ENCODE results near the gene PHGDH.

Gene PHGDH

DNA sequence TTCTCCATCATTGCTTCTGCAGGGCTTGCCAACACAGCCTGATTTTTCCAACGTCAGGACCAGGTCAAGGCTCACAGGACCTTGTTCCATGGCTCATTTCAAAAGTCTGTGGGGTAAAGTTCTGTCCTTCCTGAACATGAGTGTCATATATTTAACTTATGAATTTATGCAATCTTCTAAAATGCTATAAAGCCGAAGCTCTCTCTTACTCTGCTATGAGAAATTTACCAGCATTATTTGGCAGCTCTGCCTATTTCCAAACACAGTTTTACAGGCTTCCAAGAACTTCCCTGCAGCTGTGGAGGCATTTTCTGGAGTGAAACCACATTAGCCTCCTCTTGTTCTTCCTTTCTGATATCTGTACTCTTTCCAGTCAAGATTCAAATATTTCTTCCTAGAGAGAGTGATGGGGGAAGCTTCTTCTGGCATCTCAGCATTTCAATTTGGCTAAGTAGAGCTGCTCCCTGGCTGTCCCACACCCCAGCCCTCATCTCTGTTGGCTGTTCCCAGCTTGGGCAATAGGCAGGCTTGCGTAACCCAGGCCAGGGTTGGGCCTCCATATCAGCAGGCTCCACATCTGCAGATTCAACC is 72.6 kb downstream of the PHGDH start:
- TF ChIP-seq POLR2AphosphoS5 (IDR thresholded peaks at IDR 0.05; ENCODE audit: low read depth, low read length) (no peak), SIN3A (IDR thresholded peaks at IDR 0.05; ENCODE audit: borderline replicate concordance, insufficient read depth, low read length) (no peak), FOXP2 (optimal IDR thresholded peaks at IDR 0.05; ENCODE audit: borderline replicate concordance, extremely low read depth, extremely low read length, insufficient read depth) (no peak), TAF1 (IDR thresholded peaks at IDR 0.05; ENCODE audit: borderline replicate concordance, insufficient read depth, low read length) (no peak)
- TF ChIP-seq, protein P1, sequence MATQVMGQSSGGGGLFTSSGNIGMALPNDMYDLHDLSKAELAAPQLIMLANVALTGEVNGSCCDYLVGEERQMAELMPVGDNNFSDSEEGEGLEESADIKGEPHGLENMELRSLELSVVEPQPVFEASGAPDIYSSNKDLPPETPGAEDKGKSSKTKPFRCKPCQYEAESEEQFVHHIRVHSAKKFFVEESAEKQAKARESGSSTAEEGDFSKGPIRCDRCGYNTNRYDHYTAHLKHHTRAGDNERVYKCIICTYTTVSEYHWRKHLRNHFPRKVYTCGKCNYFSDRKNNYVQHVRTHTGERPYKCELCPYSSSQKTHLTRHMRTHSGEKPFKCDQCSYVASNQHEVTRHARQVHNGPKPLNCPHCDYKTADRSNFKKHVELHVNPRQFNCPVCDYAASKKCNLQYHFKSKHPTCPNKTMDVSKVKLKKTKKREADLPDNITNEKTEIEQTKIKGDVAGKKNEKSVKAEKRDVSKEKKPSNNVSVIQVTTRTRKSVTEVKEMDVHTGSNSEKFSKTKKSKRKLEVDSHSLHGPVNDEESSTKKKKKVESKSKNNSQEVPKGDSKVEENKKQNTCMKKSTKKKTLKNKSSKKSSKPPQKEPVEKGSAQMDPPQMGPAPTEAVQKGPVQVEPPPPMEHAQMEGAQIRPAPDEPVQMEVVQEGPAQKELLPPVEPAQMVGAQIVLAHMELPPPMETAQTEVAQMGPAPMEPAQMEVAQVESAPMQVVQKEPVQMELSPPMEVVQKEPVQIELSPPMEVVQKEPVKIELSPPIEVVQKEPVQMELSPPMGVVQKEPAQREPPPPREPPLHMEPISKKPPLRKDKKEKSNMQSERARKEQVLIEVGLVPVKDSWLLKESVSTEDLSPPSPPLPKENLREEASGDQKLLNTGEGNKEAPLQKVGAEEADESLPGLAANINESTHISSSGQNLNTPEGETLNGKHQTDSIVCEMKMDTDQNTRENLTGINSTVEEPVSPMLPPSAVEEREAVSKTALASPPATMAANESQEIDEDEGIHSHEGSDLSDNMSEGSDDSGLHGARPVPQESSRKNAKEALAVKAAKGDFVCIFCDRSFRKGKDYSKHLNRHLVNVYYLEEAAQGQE (IDR thresholded peaks at IDR 0.05; ENCODE audit: insufficient read depth in 1 of 2, low read depth in 2 of 2, low read length in 2 of 2): no peak

DNA sequence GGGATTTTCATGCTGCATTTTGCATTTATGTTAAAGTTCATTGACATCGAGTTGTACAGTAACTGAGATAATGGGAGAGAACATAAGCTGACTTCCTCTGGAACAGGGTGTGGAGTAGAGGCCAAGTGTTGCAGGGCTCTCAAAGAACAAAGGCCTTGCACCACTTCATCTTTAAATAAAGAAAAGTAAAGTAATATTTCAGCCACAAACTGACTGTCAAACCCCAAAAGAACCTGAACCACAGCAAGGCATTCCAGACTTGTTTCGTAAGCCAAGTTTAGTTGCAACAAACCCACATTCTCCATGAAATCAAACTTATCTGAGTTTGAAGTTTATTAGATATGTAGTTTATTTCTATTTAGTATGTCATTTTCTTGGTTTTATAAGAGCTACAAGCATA is 76.0 kb downstream of the PHGDH start:
- TF ChIP-seq POLR2AphosphoS5 (IDR thresholded peaks at IDR 0.05; ENCODE audit: low read depth, low read length) (no peak), SIN3A (IDR thresholded peaks at IDR 0.05; ENCODE audit: borderline replicate concordance, insufficient read depth, low read length) (no peak), TAF1 (IDR thresholded peaks at IDR 0.05; ENCODE audit: borderline replicate concordance, insufficient read depth, low read length) (no peak)
- TF ChIP-seq, protein P1 (IDR thresholded peaks at IDR 0.05; ENCODE audit: insufficient read depth in 1 of 2, low read depth in 2 of 2, low read length in 2 of 2): no peak

DNA sequence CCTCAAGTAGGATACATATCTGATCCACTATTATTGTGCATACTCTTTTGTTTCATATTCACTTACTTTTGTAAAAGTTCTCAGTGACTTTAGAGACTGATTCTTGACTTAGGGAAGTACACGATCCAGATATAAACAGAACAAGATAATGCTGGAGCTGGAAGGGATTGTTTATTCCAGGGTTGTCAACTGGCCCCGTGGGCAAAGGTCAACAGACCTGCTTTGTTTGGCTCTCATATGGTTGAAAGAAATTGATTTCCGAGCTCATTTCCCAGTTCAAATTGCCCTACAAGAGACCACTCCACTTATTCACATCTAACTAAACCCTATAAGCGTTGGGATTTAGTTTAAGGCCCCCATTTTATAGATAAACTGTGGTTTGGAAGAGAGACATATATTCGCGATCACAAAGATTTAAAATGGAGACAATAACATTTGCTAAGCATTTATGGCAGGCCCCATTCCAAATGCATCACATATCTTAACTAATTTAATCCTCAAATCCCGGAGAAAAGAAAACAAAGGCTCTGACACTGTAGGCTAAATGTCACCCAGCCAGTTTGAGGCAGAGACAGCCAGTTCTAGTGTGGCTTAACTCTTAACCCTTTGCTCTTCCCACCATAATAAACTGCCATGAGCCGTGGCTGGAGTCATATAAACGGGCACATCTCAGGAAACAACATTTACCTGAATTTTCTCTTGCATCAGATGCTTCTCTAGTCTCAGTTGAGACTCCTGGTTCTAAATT is 78.9 kb downstream of the PHGDH start:
- TF ChIP-seq POLR2AphosphoS5 (IDR thresholded peaks at IDR 0.05; ENCODE audit: low read depth, low read length): no peak
- TF ChIP-seq, protein P1 (IDR thresholded peaks at IDR 0.05; ENCODE audit: insufficient read depth in 1 of 2, low read depth in 2 of 2, low read length in 2 of 2): no peak
- TF ChIP-seq SIN3A (IDR thresholded peaks at IDR 0.05; ENCODE audit: borderline replicate concordance, insufficient read depth, low read length): no peak
- no peak for TF ChIP-seq TAF1 (IDR thresholded peaks at IDR 0.05; ENCODE audit: borderline replicate concordance, insufficient read depth, low read length)
- TF ChIP-seq FOXP2 (optimal IDR thresholded peaks at IDR 0.05; ENCODE audit: borderline replicate concordance, extremely low read depth, extremely low read length, insufficient read depth): no peak

DNA sequence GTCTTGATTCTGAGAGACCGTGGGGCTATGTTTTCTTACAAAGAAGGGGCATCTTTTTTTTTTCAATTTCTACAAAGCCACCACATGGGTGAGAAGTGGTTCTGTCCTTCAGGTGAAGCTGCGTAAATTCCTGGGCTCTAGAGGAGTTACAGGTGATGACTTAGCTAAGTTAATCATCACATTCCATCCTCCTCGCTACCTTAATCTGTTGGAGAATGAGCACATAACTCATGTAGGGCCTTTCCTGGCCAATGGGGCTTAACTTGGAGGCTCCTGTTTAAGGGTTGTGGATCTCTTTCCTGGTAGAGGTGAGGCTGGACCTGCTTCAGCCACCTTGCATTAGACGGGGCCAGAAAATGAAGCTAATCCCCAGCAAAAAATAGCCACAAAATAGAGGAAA is 79.6 kb downstream of the PHGDH start:
- TF ChIP-seq, protein P1 (IDR thresholded peaks at IDR 0.05; ENCODE audit: insufficient read depth in 1 of 2, low read depth in 2 of 2, low read length in 2 of 2): no peak
- no peak for TF ChIP-seq TAF1 (IDR thresholded peaks at IDR 0.05; ENCODE audit: borderline replicate concordance, insufficient read depth, low read length)
- TF ChIP-seq FOXP2 (optimal IDR thresholded peaks at IDR 0.05; ENCODE audit: borderline replicate concordance, extremely low read depth, extremely low read length, insufficient read depth): no peak
- TF ChIP-seq SIN3A (IDR thresholded peaks at IDR 0.05; ENCODE audit: borderline replicate concordance, insufficient read depth, low read length): no peak
- TF ChIP-seq POLR2AphosphoS5 (IDR thresholded peaks at IDR 0.05; ENCODE audit: low read depth, low read length): no peak

Data from PFSK-1 (cell line).